ENCODE data around the gene NINJ1.
A peak's percentile ranks its signal among the peaks of the same experiment; 100 is the strongest.

Gene NINJ1

DNA sequence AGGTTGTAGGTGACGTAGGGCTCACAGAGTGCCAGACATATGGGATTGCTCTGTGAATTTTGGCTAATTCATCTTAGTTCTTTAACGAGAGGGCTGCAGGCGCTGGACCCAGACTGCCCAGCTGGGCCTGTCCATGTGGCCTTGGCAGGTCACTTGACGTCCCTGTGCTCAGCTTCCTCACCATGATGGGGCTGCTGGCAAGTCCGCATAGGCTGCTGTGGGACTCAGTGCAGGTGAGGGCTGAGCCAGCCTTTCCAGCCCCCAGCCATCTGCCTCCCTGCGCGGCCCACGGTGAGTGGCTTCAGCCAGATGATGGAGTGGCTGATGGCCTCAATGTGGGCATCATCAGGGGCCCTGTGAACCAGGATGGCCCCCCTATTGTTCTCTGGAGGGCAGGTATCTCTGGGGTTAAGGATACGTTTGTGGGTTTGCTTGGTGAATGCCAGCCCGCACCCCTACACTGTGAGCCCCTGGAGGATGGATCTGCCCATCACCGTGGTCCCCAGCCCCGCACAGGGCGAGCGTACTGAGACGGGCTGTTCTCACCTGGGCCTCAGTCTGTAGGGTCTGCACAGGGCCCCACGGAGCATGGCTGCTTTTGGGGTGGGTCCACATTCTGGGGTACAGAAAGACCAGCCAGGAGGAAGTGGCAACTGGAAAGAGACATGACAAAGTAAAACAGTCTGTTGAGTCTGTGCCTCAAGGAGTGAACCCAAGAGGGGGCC is 34.3 kb downstream of the NINJ1 start:
- DNase-seq, result no peak

DNA sequence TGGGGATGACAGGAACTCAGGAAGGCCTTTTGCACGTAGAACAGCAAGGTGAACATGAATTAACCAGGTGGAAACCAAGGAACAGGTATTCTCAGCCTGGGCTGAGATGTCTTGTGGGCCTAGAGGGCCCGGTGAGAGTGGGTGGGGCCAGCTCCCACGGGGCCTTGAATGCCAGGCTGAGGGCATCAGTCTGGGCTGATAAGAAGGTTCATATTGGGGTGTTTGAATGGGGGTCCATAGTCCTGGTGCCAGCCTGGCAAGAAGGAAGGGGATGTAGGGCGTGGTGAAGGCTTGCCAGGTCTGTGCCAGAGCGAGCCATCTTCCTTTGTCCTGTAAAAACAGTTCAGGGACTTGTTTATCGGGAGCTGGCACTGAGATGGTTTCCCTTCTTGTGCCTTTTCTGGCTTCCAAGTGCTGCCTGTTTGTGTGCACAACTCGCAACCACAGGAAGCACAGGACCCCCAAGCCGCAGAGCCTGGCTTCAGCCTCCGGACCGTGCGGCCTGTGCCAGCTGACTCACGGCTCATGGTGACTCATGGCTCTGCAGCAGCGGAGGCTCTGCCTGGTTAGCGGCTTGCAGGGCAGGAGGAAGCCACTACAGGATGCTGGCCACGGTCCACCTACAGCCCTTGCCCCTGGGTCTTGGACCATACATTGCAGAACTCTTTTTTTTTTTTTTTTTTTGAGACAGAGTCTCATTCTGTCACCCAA is 35.7 kb downstream of the NINJ1 start:
- peak; percentile 77 to 83 for DNase-seq

DNA sequence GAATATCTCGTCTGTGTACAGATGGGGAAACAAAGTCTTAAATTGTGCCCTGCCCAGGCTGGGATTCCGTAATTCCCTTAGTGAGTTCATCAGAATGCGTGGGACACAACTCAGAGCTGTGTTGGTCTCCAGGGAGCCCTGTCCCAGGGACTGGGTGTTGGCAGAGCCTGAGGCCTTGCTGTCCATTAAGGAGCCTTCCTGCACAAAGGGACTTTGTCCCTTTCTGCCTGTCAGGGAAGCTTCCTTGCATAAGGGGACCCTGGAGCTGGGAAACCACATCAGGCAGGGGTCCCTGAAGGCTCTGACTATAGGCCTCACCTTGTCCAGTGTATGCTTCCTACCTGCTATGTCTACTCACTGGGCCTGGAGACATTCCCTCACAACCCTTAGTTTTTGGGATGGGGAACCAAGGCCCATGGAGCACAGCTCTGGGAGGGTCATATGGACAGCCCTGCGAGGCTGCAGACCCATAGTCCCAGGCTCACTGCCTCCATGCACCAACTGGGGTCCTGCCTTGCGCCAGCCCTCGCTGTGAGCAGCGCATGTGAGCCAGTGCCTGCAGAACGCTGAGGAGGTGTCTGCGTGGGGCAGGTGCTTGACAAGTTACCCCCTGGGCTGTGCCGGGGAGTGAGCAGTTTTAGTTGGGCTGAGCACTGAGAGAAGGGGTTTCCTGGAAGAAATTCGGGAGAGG is 36.4 kb downstream of the NINJ1 start:
- DNase-seq, result no peak

DNA sequence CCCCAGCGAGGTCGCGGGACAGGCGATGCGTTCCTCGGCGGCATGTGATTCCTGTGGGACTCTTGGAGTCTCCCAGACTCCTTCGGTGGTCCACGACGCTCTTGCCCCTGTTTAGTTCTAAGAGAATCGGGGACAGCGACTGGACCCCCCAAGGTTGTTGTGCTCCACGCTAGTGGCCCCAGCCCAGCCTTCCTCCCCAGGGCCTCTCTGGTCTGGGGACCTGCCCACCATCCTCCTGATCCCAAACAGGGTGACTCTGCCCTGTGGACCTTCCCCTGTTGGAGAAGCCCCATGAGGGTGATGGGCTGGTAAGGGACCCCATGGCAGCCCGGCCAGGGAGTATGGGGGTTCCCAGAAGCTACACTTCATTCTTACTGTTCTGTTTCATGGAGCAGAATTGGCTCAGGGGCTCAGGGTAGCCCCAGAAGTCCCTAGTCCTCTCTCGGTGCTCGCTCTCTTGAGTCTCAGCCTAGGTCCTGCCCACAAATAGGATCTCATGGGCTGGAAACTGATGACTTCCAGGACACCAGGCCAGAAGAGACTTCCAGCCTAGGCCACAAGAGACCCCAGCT is 37.2 kb downstream of the NINJ1 start:
- DNase-seq, result no peak

DNA sequence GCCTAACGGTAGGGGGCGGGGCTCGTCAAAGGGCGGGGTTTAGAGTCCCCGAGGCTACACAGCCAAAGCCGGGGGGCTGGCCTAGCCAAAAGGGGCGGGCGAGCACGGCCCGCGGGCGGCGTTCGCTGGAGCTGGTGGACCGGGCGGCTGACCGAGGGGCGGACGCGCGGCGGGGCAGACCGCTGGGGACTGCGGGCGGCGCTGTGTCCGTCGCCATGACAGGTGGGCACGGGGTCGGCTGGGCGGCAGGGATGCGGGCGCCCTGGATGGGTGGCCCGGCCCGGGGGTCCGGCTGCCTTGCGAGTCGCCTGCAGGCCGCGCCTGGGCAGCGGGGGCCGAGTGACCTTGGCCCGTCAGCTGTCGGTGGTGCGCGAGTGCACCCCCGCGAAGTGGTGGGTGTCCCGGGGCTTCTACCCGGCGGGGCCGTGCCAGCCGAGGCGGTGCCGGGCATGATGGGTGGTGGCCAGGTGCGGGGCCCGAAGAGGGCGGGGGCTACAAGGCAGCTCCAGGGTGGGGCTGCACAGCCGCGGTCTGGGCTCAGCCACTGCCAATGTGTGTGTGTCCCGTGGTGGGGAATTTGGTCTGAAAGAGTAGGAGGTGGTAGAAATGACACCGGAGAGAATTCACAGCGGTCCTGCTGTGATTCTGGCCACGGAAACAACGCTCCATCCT is 37.8 kb downstream of the NINJ1 start, which contains the start of gene CARD19:
Gene CARD19 (plus strand): TSS at position 87 of the 672 bp plus-strand sequence. CDS start 129 bp downstream, at position 216.
- DNase-seq, result peak in 1 of 2 experiments; percentile 72

DNA sequence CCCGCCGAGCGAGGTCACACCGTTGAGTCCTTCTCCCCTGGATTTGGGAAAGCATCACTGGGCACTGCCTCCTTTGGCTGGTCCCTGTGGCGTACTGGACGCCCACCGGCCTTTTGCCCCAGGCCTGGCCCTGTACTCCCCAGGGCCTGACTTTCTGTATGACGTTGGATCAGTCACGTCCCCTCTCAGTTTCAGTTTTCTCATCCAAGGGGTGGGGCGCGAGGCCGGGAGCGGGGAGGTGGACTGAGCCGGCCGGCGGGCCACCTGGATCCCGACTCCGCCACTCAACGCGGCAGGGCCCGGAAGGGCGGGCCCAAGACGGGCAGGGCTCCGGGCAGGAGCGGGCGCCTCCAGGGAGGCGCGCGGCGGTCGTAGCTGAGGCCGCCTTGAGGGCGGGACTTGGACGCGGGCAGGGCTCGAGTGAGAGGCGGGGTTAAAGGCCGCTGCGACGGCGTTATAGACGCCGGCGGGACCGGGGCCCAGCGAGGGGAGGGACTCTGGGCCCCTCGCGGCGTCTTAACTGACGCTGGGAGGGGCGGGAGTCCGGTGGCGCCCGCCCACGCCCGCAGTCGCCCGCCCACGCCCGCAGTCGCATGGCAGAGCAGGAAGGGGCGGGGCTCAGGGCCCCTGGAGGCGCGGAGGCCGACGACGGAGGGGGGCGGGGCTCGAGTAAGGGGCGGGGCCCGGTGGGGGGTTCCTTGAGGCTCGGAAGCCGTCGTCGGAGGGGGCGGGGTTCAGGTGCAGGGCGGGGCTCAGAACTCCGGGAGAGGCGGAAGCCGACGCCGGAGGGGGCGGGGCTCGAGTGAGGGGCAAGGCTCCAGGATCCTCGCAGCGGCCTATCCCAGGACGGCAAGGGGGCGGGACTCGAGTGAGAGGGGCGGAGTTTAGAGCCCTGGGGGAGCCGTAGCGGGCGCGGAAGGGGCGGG is 38.6 kb downstream of the NINJ1 start:
- peak; percentile 100 for DNase-seq

DNA sequence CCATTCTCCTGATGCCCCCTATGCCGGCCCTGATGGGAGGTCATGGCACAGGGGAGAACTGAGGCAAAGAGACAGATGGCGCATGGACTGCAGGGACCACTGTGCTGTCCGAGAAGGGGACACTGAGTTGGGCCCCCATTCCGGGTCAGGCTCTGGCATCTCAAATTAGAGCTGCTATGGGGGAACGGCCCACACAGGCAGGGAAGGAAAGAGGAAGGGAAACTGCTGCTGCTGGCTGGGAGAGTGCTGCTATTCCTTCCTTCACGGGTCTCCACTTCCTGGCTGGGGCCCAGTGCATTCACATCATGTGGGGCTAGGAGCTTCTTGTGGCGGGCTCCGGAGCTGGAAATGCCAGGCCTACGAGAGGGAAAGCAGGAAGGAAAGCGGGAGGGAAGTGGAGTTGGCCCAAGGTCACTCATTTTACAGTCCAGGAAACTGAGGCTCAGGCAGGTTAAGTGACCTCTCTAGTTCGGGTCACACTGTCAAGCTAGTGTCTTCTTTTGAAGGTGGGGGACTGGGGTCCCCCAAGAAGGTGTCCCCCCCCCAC is 39.3 kb downstream of the NINJ1 start:
- DNase-seq, result peak in 1 of 2 experiments; percentile 51

DNA sequence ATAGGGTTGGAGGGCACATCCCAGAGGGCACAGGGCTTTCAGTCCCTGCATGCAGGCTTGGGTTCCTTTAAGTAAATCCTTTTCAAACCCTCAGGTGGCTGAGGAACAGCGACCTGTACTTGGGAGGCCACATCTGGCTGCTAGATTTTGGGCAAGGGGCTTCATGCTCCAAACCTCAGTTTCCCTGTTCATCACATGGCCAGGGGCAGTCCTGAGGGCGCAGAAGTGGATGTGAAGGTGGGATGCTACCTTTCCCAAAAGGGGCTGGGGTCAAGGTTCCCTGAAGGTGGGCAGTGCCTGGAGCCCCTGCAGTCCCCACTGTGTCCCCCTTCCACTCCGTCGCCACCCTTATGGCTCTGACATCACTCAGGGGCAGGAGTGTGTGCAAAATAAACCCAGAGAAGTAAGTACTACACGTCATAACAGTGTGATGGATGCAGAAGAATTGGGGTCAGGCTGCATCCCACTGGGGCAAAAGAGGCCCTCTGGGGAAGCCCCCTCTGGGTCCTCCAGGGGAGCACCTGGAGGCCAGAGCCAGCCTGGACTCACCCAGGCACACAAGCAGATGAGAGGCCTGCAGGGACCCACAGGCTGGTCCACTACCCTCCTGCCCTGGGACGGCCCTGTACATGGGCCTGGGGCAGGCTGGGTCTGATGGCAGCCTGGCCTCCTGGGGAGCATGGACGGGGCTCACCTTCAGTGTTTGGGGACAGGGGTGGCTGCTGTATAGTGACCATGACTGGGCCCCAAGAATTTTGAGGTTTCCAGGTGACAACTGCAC is 40.0 kb downstream of the NINJ1 start:
- no peak for DNase-seq

DNA sequence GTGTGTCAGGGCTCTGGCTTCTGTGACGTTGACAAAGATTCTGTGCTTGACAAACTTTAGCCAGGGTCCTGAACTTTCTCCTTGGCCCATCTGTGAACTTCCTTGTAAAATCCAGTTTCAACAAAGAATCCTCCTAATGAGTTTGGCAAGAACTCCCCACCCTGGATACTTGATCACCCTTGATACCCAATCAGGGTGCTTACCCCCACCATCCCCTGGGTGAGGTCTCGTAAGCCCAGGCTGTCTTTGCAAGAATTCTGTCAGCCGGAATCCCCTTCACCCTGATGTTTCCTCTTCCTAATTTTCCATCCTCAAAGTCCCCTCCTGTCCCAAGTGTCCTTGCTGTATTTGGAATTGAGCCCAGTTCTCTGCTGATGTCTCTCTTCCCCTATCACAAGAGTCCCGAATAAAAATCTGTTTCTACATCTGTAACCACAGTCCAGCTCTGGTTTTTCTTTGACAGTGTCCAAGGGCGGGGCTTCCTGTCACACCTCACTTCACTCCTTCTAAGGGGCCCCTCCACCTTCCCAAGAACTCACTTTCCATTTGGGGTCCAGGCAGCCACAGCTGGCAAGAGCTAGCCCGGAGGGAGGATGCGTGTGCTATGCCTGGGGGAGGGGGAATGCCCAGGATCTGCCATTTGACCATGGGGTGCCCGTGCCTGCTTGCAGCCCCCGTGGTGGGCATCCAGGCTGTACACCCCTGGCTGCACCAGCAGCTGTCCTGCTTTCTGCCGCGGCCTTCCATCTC is 40.7 kb downstream of the NINJ1 start:
- DNase-seq, result no peak

DNA sequence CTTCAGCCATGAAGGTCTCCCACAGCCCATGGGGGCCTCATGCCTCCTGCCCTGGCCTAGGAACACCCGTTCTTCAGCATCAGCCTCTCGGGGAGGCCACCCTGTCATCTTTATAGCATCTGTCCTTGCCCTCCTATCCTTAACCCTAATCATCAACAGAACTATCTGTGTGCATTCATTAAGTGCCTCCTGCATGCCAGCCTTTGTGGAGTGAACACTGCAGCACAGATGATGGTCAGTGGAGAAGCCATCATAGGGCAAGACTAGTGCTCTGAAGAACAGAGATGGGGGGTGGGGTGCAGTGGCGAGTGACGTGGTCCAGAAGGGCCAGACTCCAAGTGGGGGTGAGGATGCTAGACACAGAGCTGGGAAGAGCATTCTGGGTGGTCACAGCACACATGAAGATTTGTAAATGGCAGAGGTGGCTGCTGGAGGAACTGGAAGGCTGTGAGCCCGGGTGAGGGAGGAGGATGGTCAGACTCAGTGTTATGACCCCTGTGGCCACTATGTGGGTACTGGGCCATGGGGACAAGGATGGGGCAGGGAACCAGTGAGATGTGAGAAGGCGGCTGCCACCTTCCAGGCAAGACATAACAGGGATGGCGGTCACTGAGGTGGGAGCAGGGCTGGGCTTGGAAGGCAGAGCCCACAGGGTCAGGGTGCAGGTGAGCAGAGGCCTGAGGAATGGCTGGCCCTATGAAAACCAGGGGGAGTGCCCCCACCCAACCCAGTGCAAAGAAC is 41.6 kb downstream of the NINJ1 start:
- peak; percentile 14 to 18 for DNase-seq

DNA sequence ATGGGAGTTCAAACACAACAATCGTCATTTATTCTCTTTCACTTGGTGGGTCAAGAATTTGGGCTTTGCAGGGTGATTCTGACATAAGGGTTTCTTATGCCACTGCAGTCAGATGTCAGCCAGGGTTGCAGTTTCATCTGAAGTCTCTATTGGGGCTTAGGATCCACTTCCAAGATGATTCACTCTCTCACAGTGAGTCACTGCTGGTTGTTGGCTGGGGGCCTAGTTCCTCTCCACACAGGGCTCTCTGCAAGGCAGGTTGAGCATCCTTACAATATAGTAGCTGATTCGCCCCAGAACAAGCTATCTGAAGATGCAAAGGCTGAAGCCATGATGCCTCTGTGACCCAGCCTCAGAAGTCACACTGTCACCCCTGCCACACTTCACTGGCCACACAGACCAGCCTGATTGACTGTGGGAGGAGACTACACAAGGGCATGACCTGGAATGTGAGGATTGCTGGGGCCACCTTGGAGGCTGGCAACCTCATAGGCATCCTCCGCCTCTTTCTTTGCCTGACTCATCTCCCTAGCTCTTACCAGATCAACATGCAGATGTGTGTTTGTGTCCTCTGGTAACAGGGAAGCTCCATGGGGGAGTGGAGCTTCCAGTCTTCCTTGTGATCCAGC is 42.5 kb downstream of the NINJ1 start:
- DNase-seq, result peak; percentile 75 to 78

DNA sequence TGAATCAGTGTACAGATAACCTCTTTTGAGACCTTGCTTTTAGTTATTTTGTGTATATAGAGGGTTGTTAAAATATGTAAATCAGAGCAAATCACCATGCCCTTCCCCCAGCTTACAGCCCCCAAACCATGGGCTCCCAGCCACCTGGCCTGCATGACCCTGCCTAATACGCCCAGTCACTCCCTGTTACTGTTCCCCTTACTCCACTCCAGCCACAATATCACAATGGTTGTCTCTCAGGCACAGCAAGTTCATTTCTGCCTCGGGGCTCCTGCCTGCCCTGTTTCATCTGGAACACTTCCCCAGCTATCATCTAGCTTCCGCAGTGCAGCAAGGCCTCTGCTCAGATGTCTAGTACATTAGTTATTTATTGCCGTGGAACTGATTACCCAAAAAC is 43.0 kb downstream of the NINJ1 start:
- peak in 1 of 2 experiments; percentile 29 for DNase-seq

DNA sequence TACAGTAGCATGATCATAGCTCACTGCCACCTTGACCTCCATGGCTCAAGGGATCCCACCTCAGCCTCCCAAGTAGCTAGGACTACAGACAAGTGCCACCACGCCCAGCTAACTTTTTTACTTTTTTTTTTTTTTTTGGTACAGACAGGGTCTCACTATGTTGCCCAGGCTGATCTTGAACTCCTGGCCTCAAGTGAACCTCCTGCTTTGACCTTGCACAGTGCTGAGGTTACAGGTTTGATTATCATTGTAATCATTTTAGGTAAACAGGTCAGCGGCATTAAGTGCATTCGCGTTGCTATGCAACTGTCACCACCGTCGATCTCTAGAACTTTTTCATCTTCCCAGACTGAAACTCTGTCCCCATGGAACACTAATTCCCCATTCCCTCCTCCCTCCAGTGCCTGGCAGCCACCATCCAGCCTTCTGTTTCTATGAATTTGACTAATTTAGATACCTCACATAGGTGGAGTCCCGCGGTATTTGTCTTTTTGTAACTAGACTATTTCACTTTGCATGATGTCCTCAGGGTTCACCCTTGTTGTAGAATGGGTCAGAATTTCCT is 43.9 kb downstream of the NINJ1 start:
- peak; percentile 15 to 17 for DNase-seq

DNA sequence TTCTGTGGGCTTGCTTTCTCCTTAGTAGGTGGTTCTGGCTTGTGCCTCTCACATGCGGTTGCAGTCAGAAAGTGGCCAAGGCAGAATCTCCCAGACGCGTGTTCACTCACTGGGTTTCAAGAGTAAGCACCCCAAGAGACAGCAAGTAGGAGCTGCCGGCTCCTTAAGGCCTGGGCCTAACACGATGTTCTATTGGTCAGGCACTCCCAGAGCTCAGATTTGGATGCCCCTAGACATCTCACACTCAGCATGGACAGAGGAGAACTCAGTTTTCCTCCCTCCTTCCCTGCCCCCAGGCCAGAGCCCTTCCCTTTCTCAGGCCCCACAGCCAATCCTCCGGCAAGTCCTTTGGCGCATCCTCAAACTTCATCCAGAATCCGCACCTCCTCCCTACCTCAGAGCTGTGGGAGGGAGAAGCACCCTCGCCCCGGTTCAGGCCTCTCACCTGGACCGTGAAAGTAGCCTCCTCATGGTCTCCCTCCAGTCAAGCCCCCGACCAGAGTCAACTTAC is 44.5 kb downstream of the NINJ1 start:
- DNase-seq, result peak; percentile 16 to 18

DNA sequence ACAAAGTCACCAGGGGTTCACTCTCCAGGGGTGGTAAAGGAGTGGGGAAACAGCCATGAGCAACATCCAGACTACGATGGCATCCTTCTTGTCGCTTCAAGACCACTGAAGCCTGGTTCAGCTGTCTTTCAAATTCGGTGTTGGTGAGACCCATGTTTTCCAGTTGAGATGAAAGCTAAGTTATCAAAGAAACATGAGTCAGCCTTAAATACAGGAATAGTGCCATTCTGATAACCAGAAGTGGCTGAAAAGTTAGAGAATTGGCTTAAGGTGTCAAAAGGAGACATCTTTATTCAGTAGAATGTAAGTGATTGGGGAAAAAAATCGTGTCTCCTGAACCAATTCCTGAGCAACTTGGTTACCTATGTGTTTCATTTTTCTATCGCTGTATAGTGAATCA is 45.0 kb downstream of the NINJ1 start:
- peak in 1 of 2 experiments; percentile 19 for DNase-seq

DNA sequence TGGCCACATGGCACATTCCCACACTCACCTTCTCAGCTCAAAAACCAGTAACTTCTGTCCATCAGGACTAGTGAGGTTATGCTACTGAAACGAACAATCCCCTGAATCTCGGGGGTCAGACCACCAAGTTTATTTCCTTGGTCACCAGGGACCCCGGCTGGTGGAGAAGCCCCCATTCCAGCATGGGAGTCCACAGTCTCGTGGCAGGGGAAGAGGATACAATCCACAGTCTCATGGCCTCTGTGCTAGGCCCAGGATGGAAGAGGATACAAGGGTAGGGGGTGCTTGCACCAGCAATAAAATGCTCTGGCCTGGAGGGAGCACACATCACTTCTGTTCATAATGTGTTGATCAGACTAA is 45.4 kb downstream of the NINJ1 start:
- peak in 1 of 2 experiments; percentile 17 for DNase-seq

DNA sequence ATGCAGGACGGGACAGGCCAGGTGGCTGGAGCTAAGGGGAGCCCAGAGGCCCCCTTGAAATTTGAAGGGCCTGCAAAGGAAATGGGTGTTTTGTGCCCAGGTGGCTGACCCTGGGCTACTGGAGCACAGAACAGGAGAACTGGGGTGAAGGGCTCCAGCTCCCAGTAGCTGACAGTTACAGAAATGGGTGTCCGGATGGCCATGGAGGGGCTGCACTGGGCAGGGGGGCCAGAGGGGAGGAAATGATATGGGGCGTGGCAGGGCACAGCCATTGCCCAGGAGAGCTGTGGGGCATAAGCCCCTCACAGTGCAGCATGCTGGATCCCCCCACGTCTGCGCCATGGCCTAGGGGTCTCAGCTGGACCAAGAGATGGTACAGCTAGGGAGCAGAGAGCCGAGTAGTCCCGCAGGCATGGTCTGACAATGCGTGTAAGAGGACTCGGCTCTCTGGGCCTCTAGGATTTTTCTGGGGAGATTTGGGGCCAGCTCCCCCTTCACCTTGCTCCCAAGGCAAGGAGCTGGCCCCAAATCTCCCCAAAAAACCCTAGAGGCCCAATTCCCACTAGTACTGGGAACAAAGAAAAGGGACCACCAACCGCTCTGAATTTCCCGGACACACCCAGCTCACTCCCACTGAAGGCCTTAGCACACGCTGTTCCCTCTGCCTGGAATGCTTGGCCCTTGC is 45.9 kb downstream of the NINJ1 start:
- peak; percentile 13 to 14 for DNase-seq
